ENCODE results near the gene TSHR.

DNA sequence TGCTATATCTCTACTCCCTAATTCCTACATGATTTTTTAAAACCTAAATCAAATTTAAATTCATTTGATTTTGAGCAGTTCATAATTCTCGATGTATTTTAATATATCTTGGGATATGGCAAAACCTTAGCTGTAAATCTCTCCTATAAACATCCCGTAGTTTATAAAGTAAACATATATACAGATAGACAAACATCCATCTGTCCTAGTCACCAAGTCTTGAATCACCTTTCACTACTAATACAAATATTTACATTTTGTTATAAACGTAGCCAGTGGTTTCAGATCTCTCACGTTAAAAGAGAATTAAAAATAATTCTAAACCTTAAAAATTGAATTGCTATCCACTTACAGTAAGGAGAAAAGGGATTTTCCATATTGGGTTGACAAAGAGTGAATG lies 107.0 kb downstream of the TSHR start:
- TF ChIP-seq, protein P1, sequence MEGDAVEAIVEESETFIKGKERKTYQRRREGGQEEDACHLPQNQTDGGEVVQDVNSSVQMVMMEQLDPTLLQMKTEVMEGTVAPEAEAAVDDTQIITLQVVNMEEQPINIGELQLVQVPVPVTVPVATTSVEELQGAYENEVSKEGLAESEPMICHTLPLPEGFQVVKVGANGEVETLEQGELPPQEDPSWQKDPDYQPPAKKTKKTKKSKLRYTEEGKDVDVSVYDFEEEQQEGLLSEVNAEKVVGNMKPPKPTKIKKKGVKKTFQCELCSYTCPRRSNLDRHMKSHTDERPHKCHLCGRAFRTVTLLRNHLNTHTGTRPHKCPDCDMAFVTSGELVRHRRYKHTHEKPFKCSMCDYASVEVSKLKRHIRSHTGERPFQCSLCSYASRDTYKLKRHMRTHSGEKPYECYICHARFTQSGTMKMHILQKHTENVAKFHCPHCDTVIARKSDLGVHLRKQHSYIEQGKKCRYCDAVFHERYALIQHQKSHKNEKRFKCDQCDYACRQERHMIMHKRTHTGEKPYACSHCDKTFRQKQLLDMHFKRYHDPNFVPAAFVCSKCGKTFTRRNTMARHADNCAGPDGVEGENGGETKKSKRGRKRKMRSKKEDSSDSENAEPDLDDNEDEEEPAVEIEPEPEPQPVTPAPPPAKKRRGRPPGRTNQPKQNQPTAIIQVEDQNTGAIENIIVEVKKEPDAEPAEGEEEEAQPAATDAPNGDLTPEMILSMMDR (IDR thresholded peaks at IDR 0.05): no peak
- no peak for TF ChIP-seq POLR2A (IDR thresholded peaks at IDR 0.05)
